NK-92 (cell line): ENCODE measurements around the gene KIAA0513.

ENCODE experiments used
- DNase-seq: peaks from one replicate; lab custom pipeline; 2025; ENCODE audit not compliant: unreplicated experiment; lab: John Stamatoyannopoulos, UW

Gene KIAA0513

DNA sequence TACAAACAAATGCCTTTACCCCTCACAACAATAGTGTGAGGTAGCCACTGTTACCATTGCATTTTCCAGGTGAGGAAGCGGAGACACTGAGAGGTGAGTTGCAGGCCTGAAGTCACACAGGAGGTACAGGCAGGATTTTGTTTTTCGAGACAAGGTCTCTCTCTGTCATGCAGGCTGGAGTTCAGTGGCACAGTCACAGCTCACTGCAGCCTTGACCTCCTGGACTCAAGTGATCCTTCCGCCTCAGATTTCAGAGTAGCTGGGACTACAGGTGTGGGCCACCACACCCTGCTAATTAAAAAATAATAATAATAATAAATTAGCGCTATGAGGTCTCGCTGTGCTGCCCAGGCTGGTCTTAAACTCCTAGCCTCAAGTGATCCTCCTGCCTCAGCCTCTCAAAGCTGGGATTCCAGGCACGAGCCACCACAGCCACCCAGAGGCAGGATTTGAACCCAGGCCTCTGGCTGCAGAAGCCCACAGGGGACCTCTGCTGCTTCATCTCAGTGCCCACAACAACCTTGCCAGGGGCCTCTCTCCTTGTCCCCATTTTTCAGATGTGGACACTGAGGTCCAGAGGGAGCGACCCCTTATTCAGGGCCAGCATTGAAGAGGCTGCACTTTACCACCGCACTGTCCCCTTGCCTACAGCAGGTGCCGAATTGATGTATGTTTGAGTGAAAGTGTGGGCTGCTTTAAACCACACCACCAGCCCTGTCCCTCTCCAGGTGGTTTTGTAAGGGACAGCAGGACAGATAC is 100.7 kb downstream of the KIAA0513 start:
- no peak for DNase-seq

DNA sequence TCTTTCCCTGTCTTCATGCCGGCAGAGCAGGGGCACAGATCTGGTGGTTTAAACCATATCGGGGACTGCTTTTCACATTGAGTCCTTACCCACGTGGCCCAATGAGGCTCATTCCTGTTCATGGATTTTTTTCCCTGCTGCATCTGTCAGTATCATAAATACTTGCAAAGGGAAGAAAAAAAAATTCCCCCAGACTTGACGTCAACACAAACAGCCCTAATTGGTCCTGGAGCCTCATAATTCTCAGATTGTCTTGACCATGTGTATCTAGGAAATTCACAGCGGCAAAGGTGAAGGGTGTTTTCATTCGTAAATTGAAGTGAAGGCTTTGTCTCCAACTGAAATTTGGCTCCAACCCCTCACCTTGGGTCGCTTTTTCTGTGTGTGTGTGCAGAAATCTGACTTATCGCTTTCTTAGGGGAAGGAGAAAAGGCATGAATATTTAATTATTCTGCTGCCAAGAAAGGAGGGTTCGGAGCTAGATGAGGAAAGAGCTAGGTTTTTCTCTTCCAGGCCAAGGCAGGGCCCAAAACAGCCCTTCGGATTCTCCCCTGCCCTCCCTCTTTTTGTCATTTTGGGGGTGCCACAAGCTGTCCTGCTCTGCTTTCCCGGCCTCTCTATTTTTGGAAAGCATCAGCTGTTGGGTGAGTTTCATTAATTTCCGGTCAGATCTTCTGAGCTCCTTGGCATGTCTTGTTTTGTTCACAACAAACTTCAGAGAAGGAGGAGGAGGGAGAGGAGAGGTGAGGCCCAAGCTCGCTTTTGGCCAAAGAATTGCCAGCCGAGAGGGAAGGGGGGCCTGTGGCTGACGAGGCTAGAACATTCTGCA is 102.5 kb downstream of the KIAA0513 start:
- DNase-seq, result no peak

DNA sequence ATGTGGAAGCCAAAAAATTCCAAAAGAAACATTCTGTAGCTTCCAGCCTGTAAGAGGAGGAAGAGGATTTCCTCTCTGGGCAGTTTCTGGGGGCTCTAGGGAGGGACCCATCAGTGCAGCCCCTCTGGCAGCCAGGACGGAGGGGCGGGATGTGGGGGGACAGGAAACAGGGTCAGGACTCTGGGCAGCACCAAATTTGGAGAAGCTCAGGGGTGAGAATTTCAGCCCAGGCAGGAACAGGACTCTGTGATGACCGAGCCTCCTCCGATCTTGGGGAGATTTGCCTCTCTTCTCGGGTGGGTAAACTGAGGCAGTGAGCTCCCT is 103.1 kb downstream of the KIAA0513 start:
- no peak for DNase-seq

DNA sequence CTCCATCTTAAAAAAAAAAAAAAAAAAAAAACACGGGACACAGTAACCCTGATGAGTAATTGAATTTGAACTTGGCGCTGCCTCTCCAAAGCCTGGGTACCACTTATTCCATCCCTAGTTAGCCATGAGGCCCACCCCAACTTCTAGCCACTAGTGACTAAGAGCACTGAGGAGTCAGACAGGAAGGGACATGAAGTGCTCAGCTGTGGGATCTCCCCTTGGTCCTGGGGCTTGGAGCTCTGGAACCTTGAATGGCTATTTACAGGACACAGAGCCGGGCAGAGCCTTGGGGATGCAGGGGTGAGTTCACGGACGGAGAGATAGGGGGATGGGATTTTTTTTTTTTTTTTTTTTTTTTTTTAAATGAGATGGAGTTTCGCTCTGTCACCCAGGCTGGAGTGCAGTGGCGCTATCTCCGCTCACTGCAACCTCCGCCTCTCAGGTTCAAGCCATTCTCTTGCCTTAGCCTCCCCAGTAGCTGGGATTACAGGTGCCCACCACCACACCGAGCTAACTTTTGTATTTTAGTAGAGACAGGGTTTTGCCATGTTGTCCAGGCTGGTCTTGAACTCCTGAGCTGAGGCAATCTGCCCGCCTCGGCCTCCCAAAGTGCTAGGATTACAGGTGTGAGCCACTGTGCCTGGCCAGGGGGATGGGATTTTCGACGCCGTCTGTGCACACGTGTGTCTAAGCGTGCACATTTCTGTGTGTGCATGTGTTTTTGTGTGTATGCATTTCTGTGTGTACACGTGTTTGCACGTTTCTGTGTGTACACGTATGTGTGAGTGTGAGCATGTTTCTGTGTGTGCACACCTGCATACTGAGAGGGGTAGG is 105.1 kb downstream of the KIAA0513 start:
- DNase-seq, result no peak

DNA sequence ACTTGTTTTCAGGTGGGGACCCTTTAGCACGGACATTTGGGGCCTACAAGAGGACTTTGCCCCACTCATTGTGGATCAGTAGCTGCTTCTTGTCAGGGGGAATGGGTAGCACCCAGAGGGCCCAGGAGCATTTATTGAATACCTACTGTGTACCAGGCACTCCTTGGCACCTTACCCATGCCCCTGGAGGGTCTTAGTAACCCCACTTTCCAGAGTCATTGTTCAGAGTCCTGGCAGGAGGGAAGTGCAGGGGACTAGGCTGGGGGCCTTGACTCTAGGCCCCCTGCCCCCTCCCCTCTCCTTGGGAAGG is 105.7 kb downstream of the KIAA0513 start:
- no peak for DNase-seq

DNA sequence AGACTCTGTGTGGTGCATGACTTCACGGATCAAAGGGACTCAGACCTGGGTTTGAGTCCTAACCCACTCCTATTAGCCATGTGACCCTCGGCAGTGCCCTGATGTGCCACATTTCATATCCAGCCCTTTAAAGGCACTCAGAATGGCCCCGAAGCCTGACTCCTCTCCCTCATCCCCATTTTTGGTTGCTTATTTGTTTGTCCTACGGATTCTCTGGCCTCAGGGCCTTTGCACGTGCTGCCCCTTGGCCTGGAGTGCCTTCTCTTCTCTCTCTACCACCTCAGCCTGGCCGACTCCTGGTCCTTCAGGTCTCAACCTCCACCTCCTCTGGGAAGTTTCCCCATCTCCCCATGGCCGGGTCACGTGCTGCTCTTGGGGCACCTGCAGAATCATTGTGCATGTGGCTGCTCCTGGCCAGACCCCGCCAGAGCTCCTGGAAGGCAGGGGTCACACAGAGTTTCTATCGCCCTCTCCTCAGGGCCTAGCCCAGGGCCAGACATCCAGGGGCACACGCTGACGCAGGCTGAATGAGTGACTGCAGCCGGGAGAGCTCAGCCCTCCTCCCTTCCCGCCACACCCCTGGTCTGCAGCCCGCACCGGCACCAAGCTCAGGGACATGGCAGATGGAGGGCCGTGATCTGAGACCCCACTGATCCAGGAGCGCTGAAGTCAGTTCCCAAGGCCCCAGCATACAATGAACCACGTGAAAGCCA is 106.6 kb downstream of the KIAA0513 start:
- DNase-seq, result no peak

DNA sequence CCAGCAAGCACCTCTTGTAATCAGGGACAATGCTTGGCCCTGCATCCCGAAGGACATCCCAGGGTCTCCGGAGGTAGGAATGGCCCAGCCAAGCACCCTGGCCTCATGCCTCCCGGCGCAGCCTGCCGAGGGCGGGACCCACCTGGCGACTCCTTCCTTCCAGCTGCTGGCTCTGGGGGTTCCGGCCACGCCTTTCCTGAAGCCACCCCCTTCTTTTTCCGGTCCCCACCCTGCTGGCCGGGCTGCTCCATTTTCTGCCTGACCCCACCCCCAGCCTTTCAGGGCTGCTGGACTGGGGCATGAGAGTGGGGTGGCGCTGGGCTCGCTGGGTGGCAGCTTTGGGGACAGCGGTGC is 107.2 kb downstream of the KIAA0513 start:
- no peak for DNase-seq

DNA sequence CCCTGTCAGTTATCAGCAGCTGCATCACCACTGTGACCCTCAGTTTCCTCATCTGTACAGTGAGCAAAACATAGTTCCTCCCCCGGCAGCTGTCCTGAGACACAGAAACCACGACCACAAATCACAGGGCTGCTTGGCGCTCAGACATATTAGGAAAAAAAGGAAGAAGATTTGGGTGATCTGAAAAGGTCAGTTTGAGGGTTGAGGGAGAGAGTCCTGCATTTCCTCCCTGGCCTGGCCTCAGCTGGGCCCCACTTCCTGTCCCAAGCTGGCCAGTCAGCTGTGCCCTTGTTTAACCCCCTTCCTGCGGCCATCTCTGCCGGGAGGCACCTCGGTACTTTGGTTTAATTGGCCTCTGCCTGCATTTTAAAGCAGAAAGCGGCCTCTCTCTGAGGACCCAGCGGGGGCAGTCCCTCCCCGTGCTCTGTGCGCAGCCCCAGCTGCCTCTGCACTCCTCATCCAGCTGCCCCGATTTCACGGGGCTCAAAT is 108.7 kb downstream of the KIAA0513 start:
- DNase-seq, result no peak

DNA sequence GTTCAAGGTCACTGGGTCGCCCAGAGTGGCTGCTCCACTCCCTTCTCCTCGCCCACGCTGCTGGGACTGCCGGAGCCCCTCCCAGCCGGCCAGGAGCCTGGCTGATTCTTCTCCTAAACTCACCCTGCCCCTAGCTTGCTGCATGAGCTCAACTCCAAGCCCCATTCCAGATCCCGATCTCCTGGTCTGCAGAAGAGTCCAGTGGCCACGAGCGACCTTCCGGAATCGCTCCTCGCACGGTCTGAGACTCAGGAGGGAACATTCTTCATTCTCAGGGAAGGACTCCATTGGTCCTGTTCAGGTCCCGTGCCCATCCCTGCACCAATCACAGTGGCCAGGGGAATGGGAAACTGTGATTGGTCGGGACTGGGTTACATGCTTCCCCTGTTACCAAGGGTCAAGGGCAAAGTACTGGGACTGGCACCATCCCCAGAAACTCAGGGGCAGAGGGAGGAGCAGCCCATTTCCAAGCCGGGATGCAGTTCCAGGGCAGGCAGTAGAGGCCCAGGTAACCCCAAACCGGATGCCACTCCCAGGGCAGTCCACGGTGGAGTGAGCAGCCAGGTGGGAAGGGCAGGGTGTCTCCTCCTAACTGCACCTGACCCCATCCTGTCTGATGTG is 109.2 kb downstream of the KIAA0513 start:
- DNase-seq, result no peak

DNA sequence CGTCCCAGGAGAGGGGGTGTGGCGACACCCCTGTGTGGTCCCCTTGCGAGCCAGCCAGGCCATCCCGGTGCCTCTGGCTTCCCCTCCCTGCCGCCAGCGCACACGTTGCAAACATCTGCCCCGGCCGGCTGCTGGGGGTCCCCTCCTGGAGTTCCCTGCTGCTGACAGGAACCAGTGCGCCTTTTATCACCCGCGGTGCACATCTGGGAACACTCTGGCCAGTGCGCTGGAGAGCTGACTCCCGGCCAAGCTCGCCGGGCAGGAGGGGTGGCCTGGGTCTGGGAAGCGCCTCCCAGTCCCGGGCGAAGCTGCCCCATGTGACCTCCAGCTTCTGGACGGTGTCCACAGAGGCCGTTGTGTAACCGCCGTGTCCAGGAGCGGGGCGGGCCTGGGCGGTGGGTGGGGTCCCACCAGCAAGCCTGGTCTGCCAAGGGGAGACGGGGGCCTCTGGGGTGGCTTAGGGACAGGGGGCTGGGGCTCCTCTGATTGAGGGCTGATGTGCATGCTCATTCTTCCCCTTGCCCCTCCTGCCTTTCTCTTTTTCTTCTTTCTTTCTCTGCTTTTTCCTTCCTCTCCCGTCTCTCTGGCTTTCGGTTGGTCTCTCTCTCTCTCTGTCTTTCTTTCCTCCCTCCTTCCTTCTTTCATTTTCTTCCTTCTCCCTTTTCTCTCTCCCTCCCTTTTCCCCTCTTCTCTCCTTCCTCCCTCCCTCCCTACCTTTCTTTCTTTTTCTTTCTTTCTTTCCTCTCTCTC is 109.9 kb downstream of the KIAA0513 start:
- no peak for DNase-seq

DNA sequence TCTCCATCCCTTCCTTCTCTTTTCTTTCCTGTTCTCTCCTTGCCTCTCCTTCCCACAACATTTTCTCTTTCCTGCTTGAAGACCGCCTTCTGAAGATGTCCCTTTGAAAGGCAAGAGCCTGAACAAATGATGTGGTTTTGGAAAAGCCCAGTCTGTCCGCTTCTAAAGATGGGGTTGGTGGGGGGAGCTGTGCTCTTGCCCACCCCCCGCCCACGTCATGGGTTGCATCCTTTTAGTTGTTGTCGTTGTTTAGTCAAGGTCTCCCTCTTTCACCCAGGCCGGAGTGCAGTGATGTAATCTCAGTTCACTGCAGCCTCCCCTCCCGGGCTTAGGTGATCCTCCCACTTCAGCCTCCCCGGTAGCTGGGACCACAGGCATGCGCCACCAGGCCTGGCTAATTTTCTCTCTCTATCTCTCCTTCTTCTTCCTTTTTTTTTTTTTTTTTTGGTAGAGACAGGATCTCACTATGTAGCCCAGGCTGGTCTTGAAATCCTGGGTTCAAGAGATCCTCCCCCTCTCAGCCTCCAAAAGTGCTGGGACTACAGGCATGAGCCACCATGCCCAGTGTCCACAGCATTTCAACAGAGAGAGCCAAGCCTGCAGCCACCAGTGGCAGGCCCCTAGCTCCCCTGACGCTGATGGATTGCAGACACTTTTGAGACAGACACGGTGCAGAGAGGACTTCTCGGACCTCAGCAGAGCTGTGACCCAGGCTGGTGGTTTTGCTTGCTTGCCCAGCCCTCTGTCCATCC is 110.7 kb downstream of the KIAA0513 start:
- no peak for DNase-seq

DNA sequence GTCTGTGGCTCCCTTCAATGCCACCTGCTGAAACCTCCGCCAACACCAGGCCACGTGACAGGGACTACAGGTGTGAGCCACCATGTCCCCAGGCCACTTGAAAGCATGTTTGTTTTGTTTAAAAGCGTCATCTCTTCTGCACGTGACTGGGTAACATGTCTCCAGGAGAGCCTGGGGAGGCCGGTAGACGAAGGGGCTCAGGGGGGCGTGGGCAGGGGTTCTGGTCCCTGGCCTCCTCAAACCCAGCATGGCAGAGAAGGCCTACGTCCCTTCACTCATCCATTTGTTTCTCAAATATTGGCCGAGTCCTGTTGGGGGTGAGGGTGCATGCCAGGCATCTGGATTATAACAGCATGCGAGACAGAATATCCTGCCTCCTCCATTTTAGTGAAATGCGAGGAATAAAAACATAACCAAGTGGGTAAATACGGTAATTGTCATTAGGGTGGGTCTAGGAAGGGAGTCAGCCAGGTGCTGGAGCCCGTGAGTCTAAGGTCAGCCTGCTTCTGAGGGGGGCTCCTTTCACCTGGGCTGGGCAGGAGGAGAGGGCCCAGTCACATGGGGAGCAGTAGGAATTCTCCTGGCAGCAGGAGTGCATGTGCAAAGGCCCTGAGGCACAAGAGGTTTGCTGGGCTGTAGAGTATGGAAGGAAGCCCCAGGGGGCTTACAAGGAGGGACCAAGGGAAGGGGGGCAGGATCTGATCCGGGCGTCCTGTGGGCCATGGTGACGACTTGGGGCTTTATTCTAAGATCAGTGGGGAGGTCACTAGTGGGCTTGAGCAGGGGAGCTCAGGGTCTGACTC is 111.4 kb downstream of the KIAA0513 start:
- DNase-seq, result no peak

DNA sequence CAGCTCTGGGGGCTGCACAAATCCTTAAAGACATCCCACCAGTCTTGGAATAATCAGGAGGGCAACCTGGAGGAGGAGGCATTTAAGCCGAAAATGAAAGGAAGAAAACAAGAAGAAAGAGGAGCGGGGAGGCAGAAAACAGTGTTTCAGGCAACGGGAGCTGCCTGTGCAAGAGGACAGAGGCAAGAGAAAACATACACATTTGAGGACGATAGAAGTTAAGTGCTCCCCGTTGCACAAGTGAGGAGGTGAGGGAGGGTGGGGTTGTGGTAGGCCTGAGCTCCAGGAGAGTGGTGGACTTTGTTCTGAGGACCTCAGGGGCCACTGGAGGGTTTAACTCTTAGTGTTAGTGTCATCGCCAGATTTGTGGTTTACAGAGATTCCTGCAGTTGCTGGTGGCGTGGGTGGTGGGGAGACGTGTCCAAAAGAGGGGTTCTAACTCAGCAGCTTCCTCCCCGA is 112.3 kb downstream of the KIAA0513 start:
- DNase-seq, result no peak

DNA sequence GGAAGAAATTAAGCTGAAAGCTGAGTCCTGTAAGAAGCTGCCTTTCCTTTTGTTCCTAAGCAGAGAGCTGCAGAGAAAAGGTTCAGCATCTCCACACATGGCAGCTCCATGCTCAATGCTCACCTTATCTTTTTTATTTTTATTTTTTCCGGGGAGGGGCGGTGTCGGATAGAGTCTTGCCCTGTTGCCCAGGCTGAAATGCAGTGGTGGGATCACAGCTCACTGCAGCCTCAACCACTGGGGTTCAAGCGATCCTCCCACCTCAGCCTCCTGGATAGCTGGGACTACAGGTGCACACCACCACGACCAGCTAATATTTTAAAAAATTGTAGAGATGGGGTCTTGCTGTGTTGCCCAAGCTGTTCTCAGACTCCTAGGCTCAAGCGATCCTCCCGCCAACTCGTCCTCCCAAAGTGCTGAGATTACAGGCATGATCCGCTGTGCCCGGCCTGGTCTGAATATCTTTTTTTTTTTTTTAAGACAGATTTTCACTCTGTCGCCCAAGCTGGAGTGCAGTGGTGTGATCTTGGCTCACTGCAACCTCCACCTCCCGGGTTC is 112.9 kb downstream of the KIAA0513 start:
- no peak for DNase-seq

DNA sequence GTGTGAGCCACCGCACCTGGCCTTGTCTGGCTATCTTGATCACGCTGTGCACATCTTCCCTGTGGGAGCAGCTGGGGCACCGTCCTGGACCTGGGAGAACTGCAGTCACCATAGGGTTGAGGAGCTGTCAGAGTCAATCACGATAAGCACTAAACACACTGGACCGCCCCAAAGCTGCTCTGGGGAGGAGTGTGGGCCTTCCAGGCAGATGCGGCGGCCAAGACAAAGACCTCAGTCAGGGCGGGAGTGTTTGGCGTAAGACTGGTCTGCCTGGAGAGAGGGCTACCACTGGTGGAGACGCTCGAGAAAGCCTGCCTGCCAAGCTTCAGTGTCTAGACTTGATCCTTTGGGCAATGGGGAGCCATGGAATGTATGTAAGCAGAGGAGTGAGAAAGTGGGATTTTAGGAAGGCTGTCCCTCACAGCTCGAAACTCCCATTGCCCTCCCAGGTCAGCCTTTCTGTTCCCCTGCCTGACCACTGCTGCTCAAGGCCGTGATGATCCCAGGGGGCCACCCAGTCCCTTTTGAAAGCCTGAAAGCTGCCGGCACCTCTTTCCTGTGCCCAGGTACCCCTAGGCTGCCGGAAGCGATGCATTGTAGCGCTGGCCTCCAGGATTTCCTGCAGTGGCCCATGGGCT is 114.0 kb downstream of the KIAA0513 start:
- no peak for DNase-seq

DNA sequence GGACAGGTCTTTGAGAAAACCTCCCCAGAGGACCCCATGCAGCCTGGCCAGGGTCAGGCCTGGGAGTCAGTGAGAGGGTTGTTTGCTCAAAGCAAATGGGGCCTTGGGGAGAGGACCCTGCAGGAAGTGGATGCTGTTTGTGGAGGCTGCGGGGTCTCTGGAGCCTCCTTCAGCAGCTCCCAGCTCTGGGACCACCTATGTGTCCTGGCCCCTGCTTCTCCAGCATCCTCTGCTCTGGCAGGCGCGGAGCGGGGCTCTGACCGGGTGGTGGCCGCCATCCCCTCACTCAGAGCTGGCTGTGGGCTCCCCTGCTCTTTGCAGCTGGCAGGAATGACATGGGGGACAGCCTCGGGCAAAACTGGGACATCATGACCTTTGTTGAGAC is 114.5 kb downstream of the KIAA0513 start:
- DNase-seq, result no peak

DNA sequence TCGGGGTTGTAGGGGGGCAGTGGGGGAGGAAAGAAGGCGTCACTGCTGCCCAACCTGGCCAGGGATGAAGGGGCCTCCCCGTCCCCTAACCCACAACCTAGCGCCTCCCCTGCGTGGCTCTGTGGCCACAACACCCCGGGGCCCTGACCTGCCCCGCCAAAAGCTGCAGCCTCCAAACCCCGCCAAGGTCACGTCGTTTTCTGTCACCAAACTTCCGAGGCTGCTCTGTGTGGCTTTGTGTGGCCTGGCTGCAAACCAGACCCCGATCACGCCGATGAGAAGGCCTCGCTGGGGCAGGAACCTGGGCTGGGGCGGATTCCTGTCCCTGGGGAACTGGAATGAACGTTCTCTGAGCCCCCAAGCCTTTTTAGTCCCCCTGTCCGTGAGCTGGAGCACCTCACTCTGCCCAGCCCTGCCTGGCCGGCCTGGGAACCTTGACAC is 115.2 kb downstream of the KIAA0513 start:
- DNase-seq, result no peak
